MM.1S (cell line): ENCODE measurements around the gene LRRC8C.

Source experiments
- CTCF ChIP-seq: fragments of 300-600 bp; sonication (generic); IDR thresholded peaks from 2 replicates; pipeline ENCODE4 v1.5.1; 2016; ENCODE audit warnings: antibody characterized with exemption, low read length, mixed read lengths
- EZH2 ChIP-seq: fragments of 300-600 bp; sonication (generic); optimal IDR thresholded peaks from 2 replicates; pipeline ENCODE3; 2017; ENCODE audit warnings: low read depth, mild to moderate bottlenecking, antibody characterized with exemption, low read length, mixed read lengths

- TF ChIP-seq CTCF (no peak), EZH2 (no peak)
Observed at GRCh38 chr1:89633248-89633799, 404 bp downstream of the LRRC8C start.
